Mesenchymal stem cell (in vitro differentiated cells and primary cell): Measurements from ENCODE around the gene WIPF3.

Source experiments
- DNase-seq: peaks from one replicate; pipeline ENCODE4 v3.0.0-alpha.2; 2013
- H2AFZ ChIP-seq: one replicate; pipeline ENCODE4 v1.6.1; 2013; ENCODE audit warnings: low read depth, mild to moderate bottlenecking, control low read depth, inconsistent platforms, low read length, moderate library complexity
- H2AK5ac ChIP-seq: 2 replicates; pipeline ENCODE4 v1.6.1; 2013; ENCODE audit warnings: low read length, moderate library complexity, mild to moderate bottlenecking, inconsistent platforms; ENCODE audit not compliant: severe bottlenecking
- H2BK120ac ChIP-seq: one replicate; pipeline ENCODE4 v1.6.1; 2013; ENCODE audit warnings: low read depth, mild to moderate bottlenecking, inconsistent platforms, low read length, moderate library complexity
- H2BK12ac ChIP-seq, 2 experiments: one replicate each; pipeline ENCODE4 v1.6.1; 2013; ENCODE audit warnings: inconsistent platforms in 2 of 2, low read length in 2 of 2, mild to moderate bottlenecking in 2 of 2, moderate library complexity in 2 of 2, control low read depth in 1 of 2
- H2BK15ac ChIP-seq: one replicate; pipeline ENCODE4 v1.6.1; 2013; ENCODE audit warnings: mild to moderate bottlenecking, low read depth, inconsistent platforms; ENCODE audit not compliant: poor library complexity, severe bottlenecking
- H2BK5ac ChIP-seq: 2 replicates; pipeline ENCODE4 v1.6.1; 2013; ENCODE audit warnings: low read depth, mild to moderate bottlenecking, low read length, control low read depth, inconsistent platforms; ENCODE audit not compliant: poor library complexity, severe bottlenecking
- H3K14ac ChIP-seq, 2 experiments: one replicate each; pipeline ENCODE4 v1.6.1; 2013; ENCODE audit warnings: inconsistent platforms in 2 of 2, low read length in 2 of 2, control low read depth in 1 of 2, mild to moderate bottlenecking in 1 of 2, moderate library complexity in 1 of 2
- H3K18ac ChIP-seq, 2 experiments: one replicate each; pipeline ENCODE4 v1.6.1; 2013; ENCODE audit warnings: inconsistent platforms in 2 of 2, low read length in 2 of 2, control low read depth in 1 of 2, low read depth in 1 of 2, mild to moderate bottlenecking in 1 of 2
- H3K23ac ChIP-seq, 2 experiments: one replicate each; pipeline ENCODE4 v1.6.1; 2013; ENCODE audit warnings: inconsistent platforms in 2 of 2, low read length in 2 of 2, mild to moderate bottlenecking in 2 of 2, moderate library complexity in 2 of 2, control low read depth in 1 of 2
- H3K27ac ChIP-seq: 2 replicates; pipeline ENCODE4 v1.5.1; 2013; ENCODE audit warnings: mild to moderate bottlenecking, moderate library complexity, low read length, control low read depth, inconsistent platforms; ENCODE audit not compliant: poor library complexity, severe bottlenecking
- H3K27me3 ChIP-seq, 2 experiments: 2 replicates each; pipeline versions ENCODE4 v1.6.1 to v1.7.0; 2013; ENCODE audit warnings: low read length in 2 of 2, mild to moderate bottlenecking in 2 of 2, moderate library complexity in 2 of 2, control low read depth in 1 of 2, inconsistent platforms in 1 of 2; ENCODE audit not compliant: control insufficient read depth in 1 of 2, insufficient read depth in 1 of 2
- H3K36me3 ChIP-seq, 2 experiments: 2 replicates each; pipeline versions ENCODE4 v1.6.1 to v1.7.0; 2013; ENCODE audit warnings: low read length in 2 of 2, control low read depth in 1 of 2, inconsistent platforms in 1 of 2, low read depth in 1 of 2, mild to moderate bottlenecking in 1 of 2; ENCODE audit not compliant: insufficient read depth in 2 of 2, control insufficient read depth in 1 of 2
- H3K4ac ChIP-seq, 2 experiments: one replicate each; pipeline ENCODE4 v1.6.1; 2013; ENCODE audit warnings: inconsistent platforms in 2 of 2, low read length in 2 of 2, mild to moderate bottlenecking in 2 of 2, moderate library complexity in 2 of 2, control low read depth in 1 of 2, low read depth in 1 of 2
- H3K4me1 ChIP-seq: 2 replicates; pipeline ENCODE4 v1.6.1; 2013; ENCODE audit warnings: low read depth, low read length, control low read depth; ENCODE audit not compliant: control insufficient read depth, insufficient read depth
- H3K4me2 ChIP-seq: 2 replicates; pipeline ENCODE4 v1.6.1; 2013; ENCODE audit warnings: low read length, mild to moderate bottlenecking, inconsistent platforms; ENCODE audit not compliant: poor library complexity, severe bottlenecking
- H3K4me3 ChIP-seq, 2 experiments: 2 replicates each; pipeline versions ENCODE4 v1.5.1 to v1.7.0; 2013; ENCODE audit warnings: low read length in 2 of 2, mild to moderate bottlenecking in 2 of 2, control low read depth in 1 of 2, low read depth in 1 of 2; ENCODE audit not compliant: insufficient read depth in 1 of 2
- H3K79me1 ChIP-seq: replicated peaks from 2 replicates; pipeline ENCODE4 v1.6.1; 2013; ENCODE audit warnings: mild to moderate bottlenecking, control low read depth, low read length, inconsistent platforms; ENCODE audit not compliant: poor library complexity, severe bottlenecking
- H3K9ac ChIP-seq: 2 replicates; pipeline ENCODE4 v1.7.0; 2013; ENCODE audit warnings: mild to moderate bottlenecking, low read length, moderate library complexity
- H3K9me3 ChIP-seq: 2 replicates; pipeline ENCODE4 v1.7.0; 2013; ENCODE audit warnings: mild to moderate bottlenecking, low read length; ENCODE audit not compliant: control insufficient read depth
- H4K8ac ChIP-seq: one replicate; pipeline ENCODE4 v1.6.1; 2013; ENCODE audit warnings: inconsistent platforms, mild to moderate bottlenecking, low read length, moderate library complexity
- H4K91ac ChIP-seq: one replicate; pipeline ENCODE4 v1.6.1; 2013; ENCODE audit warnings: mild to moderate bottlenecking, low read length, inconsistent platforms
- WGBS: methylation state at CpG from one replicate; pipeline ENCODE4 v1.1.7; 2013; ENCODE audit warnings: mixed read lengths; 5-methylcytosine and 5-hydroxymethylcytosine counted together

WIPF3 gene

DNA sequence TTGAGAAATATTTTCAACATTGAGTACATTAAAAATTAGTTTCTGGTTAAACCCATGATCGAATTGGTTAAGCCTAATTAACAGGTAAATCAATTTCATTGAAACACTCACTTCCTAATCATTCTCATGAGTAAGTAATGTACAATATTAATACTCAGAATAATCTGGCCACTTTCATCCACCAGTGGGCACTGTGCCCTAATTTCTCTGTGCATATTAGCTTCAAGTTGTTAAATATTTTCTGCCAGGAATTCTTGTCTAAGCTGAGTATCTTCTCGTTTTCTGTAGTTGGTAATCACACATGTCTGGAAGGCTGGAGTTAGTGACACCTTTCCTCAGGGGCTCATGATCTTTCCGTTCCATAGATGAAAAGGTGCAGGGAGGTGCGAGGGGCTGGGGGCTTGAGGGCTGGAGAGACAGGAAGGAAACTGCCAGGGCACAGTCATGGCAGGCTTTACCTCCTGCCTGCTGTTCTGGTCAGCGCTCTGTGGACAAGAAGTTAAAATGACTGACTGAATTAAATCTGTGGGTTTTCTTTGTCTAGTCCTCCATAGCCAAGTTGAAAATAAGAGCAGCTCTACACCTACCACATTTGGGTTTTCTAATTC is 71.9 kb downstream of the WIPF3 start:
- H3K4ac ChIP-seq, result no peak overlapping the region
- H2BK12ac ChIP-seq, result no peak overlapping the region
- peak overlapping the region; percentile 59 for H3K9ac ChIP-seq
- DNase-seq, result peak; percentile 40
- peaks cover 4% of the 10 kb centered on the region for H3K4me1 ChIP-seq
- H3K36me3 ChIP-seq, result no peaks in the 10 kb centered on the region
- H3K79me1 ChIP-seq, result no peaks in the 10 kb centered on the region
- no peak overlapping the region for H3K23ac ChIP-seq
- H3K4me2 ChIP-seq, result no peak overlapping the region
- no peak overlapping the region for H4K8ac ChIP-seq
- H2BK5ac ChIP-seq, result no peak overlapping the region
- no peak overlapping the region for H2AK5ac ChIP-seq
- H3K9me3 ChIP-seq, result no peaks in the 10 kb centered on the region
- no peak overlapping the region for H3K18ac ChIP-seq
- H4K91ac ChIP-seq, result no peak overlapping the region
- no peak overlapping the region for H3K14ac ChIP-seq
- 87% methylated on average over 4 of the region's 5 CpGs for WGBS
- H2BK120ac ChIP-seq, result no peak overlapping the region
- no peak overlapping the region for H3K4me3 ChIP-seq
- no peak overlapping the region for H3K27ac ChIP-seq
- H3K27me3 ChIP-seq, result peaks cover under 1 to 20% of the 10 kb centered on the region in 2 experiments
- no peak overlapping the region for H2AFZ ChIP-seq
- no peak overlapping the region for H2BK15ac ChIP-seq

DNA sequence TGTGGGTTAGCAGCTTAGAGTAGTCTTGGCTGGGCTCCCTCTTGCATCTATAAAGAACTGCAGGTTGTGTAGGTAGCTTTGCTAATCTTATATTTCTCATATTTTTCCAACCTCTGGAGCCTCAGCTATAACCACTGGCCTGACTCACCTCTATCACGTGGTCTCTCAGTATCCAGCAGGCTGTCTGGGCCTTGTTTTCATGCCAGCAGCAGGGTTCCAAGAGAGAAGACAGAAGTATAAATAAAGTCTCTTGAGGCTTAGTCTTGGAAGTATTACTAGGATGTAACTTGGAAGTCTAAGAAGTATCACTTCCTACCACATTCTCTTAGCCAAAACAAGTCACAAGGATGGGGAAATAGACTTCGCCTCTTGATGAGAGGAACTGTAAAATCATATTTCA is 73.3 kb downstream of the WIPF3 start:
- H3K14ac ChIP-seq, result no peak overlapping the region

DNA sequence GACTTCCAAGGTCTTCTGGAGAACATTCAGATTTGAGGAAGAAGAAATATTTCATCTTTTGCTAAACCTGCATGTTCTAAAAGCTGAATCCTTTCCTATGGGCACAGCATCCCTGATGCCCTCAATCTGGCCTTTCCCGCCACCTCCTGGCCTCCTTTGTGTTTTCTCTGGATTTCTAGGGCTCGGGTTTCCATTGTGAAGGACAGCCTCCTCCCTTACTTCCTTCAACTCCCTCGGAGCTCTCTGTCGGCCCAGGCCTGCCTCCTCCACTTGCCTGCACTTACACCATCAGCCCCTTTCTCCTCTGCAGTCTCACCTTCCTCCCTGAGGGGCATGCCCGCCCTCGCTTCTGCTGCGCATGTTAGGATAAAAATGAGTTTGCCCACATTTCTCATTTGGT is 75.4 kb downstream of the WIPF3 start:
- WGBS, result 45% methylated on average over 7 of the region's 7 CpGs
- no peak overlapping the region for H3K27ac ChIP-seq
- H3K9ac ChIP-seq, result no peak overlapping the region
- no peak overlapping the region for H2BK15ac ChIP-seq
- peaks cover 4% of the 10 kb centered on the region for H3K4me1 ChIP-seq
- no peak overlapping the region for H4K91ac ChIP-seq
- no peak overlapping the region for H2BK12ac ChIP-seq
- H3K14ac ChIP-seq, result no peak overlapping the region
- DNase-seq, result no peak
- H2BK120ac ChIP-seq, result no peak overlapping the region
- peaks cover 4 to 9% of the 10 kb centered on the region in 2 experiments for H3K27me3 ChIP-seq
- no peak overlapping the region for H3K4ac ChIP-seq
- no peak overlapping the region for H3K4me3 ChIP-seq
- H3K4me2 ChIP-seq, result no peak overlapping the region
- no peak overlapping the region for H4K8ac ChIP-seq
- H3K79me1 ChIP-seq, result no peaks in the 10 kb centered on the region
- no peak overlapping the region for H3K18ac ChIP-seq
- H2AK5ac ChIP-seq, result no peak overlapping the region
- H2AFZ ChIP-seq, result no peak overlapping the region
- no peak overlapping the region for H2BK5ac ChIP-seq
- no peaks in the 10 kb centered on the region for H3K36me3 ChIP-seq
- H3K23ac ChIP-seq, result no peak overlapping the region
- no peaks in the 10 kb centered on the region for H3K9me3 ChIP-seq

More for the DNA sequence above, 73.3 kb downstream of the WIPF3 start:
- Histone ChIP-seq H2BK12ac (no peak overlapping the region), H3K4me2 (no peak overlapping the region), H3K36me3 (no peaks in the 10 kb centered on the region), H4K8ac (no peak overlapping the region), H3K9me3 (no peaks in the 10 kb centered on the region), H3K27me3 (peaks cover 4 to 19% of the 10 kb centered on the region in 2 experiments), H3K4ac (no peak overlapping the region), H2AK5ac (no peak overlapping the region), H3K4me1 (peaks cover 4% of the 10 kb centered on the region), H3K9ac (peak overlapping the region; percentile 59), H3K18ac (no peak overlapping the region), H3K27ac (no peak overlapping the region), H4K91ac (no peak overlapping the region), H3K4me3 (no peak overlapping the region), H3K79me1 (no peaks in the 10 kb centered on the region), H2BK5ac (no peak overlapping the region), H2BK15ac (no peak overlapping the region), H3K23ac (no peak overlapping the region), H2AFZ (no peak overlapping the region), H2BK120ac (no peak overlapping the region)
- 83% methylated on average over 2 of the region's 2 CpGs for WGBS
- DNase-seq, result no peak

DNA sequence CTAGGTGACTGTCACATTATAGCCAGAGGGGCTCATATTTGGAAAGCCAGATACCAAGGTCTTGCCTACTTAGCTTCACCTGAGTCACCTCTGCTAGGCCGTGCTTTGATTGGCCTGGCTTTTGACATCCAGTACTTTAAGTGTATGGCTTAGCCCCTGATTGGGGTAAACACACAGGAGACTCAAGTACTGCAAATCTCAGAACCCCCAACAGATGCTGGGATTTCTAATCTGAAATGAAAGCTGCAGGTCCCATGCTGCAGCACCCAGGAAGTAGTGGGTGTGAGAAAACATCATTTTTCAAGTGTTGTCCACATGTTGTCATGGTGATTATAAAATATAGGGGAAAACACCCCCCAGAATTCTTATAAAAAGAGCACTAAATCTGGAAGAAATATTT is 76.2 kb downstream of the WIPF3 start:
- no peak overlapping the region for H2AFZ ChIP-seq
- peaks cover 4% of the 10 kb centered on the region for H3K4me1 ChIP-seq
- H3K4me3 ChIP-seq, result no peak overlapping the region
- no peaks in the 10 kb centered on the region for H3K36me3 ChIP-seq
- H3K4ac ChIP-seq, result no peak overlapping the region
- no peak for DNase-seq
- H3K9me3 ChIP-seq, result no peaks in the 10 kb centered on the region
- no peak overlapping the region for H2BK15ac ChIP-seq
- no peak overlapping the region for H3K9ac ChIP-seq
- no peak overlapping the region for H2BK120ac ChIP-seq
- H3K4me2 ChIP-seq, result no peak overlapping the region
- H3K79me1 ChIP-seq, result no peaks in the 10 kb centered on the region
- H2BK5ac ChIP-seq, result no peak overlapping the region
- no peak overlapping the region for H3K18ac ChIP-seq
- H3K27me3 ChIP-seq, result peaks cover 4 to 9% of the 10 kb centered on the region in 2 experiments
- no peak overlapping the region for H4K91ac ChIP-seq
- no peak overlapping the region for H4K8ac ChIP-seq
- no peak overlapping the region for H2BK12ac ChIP-seq
- H3K14ac ChIP-seq, result no peak overlapping the region
- no peak overlapping the region for H3K23ac ChIP-seq
- no peak overlapping the region for H2AK5ac ChIP-seq
- no peak overlapping the region for H3K27ac ChIP-seq
- WGBS, result 94% methylated on average over 1 of the region's 1 CpG
